KG1 (cell line): ENCODE results near the gene GLUD1.
"Not testable (repeated sequence)": the region's sequence is repeated elsewhere in the genome, so short reads cannot be mapped to it uniquely, and the experiment has no call there.

Source experiments
- DNase-seq: peaks from one replicate; lab custom pipeline; 2025; lab: John Stamatoyannopoulos, UW

The GLUD1 gene

DNA sequence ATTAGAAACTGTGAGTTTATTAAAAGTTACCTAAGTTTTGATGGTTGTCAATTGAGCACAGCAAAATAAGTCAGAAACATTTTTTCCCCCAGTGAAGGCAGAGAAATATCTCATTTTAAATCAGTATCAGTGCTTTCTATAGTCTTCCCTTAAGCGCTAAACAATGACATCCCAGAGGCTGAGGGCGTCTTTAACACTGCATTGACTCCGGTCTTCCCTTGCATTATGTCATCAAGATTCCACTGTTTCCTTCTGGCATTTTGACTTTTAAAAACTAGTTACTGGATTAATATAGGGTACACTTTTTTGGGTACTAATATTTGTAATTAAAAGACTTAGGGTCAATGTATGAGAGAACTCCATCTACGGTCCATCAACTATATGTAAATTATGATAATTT lies 3.9 kb downstream of the GLUD1 start:
- DNase-seq = no peak

DNA sequence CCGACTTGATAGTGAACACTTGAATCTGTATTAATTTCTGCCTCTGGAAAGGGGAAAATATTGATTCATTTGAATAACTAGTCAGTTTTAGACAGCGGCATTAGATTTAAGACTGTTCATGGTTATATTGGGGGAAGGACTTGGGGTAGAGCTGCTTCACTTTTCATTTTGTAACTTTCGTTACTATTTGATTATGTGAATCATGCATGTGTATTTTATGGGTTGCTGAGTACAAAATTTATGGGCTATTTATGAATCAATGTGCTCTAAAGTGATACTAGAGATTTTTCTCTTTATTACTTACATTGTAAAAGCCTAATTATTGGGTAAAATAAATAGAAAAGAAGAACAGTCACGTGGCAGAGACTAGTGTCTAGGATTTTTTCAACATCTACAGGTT lies 4.9 kb downstream of the GLUD1 start:
- no peak for DNase-seq

GRCh38 chr10:87085537-87085936 lies 9.1 kb downstream of the GLUD1 start:
- no peak for DNase-seq

- DNase-seq = not testable (repeated sequence)
Measured at GRCh38 chr10:87084291-87084782, 10.3 kb downstream of the GLUD1 start.

GRCh38 chr10:87083576-87084290 lies 10.9 kb downstream of the GLUD1 start:
- DNase-seq = not testable (repeated sequence)

- DNase-seq = not testable (repeated sequence)
Measured at GRCh38 chr10:87082219-87082618, 12.4 kb downstream of the GLUD1 start.

DNA sequence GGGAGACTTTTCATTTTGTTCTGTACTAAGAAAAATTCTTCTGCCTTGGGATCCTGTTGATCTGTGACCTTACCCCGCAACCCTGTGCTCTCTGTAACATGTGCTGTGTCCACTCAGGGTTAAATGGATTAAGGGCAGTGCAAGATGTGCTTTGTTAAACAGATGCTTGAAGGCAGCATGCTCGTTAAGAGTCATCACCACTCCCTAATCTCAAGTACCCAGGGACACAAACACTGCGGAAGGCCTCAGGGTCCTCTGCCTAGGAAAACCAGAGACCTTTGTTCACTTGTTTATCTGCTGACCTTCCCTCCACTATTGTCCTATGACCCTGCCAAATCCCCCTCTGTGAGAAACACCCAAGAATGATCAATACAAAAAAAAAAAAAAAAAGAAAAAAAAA lies 13.1 kb downstream of the GLUD1 start:
- DNase-seq = not testable (repeated sequence)

DNA sequence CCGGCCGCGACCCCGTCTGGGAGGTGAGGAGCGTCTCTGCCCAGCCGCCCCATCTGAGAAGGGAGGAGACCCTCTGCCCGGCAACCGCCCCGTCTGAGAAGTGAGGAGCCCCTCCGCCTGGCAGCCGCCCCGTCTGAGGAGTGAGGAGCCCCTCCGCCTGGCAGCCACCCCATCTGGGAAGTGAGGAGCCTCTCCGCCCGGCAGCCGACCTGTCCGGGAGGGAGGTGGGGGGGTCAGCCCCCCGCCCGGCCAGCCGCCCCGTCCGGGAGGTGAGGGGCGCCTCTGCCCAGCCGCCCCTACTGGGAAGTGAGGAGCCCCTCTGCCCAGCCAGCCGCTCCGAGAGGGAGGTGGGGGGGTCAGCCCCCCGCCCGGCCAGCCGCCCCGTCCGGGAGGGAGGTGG lies 14.0 kb downstream of the GLUD1 start:
- not testable (repeated sequence) for DNase-seq

- DNase-seq = no peak
Measured at GRCh38 chr10:87079106-87079836, 15.4 kb downstream of the GLUD1 start.

GRCh38 chr10:87076421-87076820 lies 18.2 kb downstream of the GLUD1 start:
- DNase-seq = not testable (repeated sequence)

DNA sequence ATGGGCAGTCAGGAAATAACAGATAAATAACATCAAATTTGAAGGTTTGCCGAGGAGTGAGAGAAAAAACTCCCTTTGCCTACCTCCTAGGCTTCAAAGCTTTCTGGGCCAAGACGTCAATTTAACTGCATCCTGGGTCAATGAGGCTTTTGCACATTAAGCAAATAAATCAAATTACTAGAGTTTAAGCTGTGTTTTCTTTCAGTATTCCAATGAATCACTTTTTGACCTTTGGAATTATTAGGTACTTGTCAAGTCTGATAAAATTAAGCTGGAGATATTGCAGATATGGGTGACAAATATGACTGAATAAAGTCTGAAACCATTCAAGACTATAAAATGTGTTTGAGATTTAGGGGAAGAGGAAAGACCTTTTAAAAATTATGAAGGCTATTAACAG lies 22.2 kb downstream of the GLUD1 start:
- DNase-seq = no peak

DNA sequence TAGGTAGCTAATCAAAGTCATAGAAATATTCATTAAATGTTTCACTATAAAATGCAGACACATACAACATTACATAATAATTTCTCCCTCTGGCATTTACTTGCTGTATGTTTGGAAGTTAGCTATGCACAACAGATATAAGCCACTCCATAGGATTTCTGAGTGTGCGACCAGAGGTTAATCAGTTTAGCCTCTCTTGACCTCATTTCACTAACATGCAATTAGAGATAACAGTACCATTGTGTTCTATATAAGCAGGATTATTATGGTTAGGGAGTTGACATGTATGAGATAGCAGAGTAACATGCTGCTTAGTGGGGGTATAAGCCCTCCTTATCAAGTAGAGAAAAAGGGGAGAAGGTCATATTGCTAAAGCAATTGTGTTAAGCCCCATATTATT lies 26.4 kb downstream of the GLUD1 start:
- no peak for DNase-seq

- DNase-seq = no peak
Measured at GRCh38 chr10:87066865-87067264, 27.8 kb downstream of the GLUD1 start.

GRCh38 chr10:87066178-87066577 lies 28.5 kb downstream of the GLUD1 start:
- no peak for DNase-seq

DNA sequence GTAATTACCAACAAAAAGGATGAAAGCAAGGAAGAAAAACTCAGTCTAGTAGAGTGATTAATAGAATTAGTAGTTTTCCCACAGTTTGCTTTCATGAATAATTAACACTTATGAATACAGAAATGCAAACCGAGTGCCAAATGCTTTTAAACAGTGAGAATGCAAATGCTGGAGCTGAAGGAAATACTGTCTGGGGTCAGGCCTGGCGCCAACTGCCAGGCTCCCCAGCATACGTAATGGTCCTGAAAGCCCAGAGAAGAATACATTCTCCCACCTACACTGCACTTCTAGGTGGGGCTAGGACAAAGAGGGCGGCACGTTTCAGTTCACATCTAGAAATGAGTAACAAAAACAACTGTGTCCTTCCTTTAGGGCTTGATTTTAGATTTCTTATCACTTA lies 30.0 kb downstream of the GLUD1 start:
- no peak for DNase-seq

GRCh38 chr10:87060280-87060928 lies 34.2 kb downstream of the GLUD1 start:
- DNase-seq = no peak

DNA sequence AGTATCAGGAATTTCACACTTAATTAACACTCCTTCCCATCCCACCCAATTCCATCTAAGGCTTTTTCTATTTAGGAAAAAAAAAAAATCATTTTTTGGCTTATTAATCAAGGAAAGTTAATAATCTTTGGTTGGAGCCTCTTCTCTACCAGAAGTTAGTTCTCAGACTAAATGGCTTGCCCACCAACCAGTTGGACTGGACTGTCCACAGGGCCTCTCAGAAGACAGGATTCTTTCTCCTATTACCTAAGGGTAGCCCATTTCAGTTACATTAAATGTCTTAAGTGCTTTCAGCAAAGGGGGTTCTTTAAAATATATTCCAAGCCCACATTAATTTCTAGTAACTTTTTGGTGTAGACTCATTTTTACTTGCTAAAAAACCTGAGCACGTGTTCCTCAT lies 35.2 kb downstream of the GLUD1 start:
- DNase-seq = no peak

DNA sequence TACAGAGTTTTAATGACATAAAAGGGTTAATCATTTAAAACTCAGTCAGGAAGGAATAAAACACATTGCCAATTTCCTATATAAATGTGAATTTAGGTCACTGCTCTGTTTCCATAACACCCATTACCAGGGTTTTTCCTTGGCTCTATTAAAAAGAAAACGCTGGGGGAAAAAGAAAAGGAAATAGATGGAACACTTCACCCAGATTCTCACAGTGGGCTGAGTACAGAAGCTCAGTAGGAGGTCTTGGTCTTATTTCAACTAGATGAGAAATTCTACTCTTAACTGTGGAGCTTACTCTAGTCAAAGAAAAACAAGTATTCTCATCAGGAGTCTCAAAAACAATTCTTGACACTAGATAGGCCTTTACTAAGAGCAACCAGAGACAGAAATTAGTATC lies 36.5 kb downstream of the GLUD1 start:
- DNase-seq = no peak

DNA sequence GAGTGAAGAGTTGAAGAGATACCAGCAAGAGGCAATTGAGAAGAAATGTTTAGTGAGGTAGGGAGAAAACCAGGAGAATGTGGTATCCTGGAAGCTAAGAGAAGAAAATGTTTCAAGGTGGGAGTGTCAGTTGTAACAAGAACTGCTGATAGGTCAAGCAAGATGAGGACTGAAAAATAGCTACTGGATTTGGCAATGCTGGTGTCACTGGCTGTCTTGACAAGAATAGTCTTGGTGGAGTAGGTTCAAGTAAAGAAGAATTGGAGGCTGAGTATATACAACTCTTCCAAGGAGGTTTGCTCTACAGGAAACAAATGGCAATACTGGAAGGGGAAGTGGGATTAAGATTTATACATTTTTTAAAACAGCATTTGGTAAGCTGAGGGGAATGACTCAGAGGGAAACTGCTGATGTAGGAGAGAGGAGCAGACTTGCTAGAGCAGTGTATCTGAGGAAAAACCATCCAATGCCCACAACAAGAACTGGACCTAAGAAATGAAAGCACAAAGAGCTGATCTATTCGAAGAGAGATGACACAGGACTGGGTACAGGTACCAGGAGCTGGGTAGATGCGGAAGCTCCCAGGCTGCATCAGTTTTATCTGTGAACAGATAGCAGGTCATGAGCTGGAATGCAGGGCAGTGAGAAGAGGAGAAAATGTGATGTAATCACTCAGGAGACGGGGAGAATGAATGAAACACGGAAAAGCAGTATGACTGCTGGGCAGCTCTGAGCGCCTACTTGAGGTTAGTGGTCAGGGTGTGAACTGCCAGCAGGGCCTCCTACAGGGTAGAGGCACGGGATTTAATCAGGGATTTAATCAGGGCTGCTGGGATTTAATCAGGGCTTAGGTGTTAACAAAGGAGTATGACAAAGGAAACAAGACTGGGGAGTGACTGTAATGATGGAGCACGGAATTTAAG lies 40.0 kb downstream of the GLUD1 start:
- no peak for DNase-seq

DNA sequence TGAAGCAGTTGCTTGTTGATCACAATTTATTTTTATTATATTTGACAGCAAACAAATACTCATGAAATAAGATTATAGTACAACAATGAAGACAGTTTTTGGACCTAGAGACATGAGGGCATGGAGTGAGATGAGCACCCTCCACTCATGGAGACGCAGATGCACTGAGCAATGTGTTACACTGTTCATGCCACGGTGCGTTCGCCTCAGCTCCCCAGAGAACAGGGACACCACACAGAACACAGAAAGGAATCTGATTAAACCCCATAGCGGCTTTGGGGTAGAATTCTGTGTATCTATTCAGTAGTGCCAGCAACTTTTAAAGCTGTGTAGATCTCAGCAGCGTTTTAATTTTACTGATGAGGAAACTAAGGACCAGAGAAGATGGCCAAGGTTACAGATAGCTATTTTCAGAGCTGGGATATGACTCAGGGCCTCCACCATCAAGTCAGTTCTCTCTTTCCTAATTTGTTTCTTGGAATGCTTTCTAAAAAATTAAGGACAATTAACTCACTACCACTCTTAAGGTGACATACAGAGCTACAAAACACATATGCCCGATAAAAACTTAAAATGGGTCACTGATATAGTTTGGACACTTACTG lies 41.0 kb downstream of the GLUD1 start:
- DNase-seq = no peak

DNA sequence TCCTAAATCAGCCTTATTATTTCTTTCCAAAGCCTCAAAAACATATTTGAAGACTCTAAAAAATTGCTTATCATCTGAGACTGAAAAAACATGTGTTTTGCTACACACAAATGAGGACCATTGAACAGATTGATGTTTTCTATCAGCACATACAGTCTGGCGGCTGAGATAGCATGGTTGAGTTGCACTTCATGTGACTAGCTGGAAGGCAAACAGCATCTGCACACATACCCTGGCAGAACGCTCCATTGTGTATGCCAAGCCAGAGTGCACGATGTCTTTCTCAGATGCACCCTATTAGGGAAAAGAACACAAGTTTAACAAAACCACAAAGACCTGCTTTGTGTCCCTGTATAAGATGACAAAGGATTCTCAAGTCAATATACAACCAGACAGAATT lies 41.5 kb downstream of the GLUD1 start:
- no peak for DNase-seq
